ENCODE results near the gene ZDHHC5. TPM values are rescaled to one million over a fixed set of nuclear protein-coding genes. Genes with fewer than 3 reads are reported as not detected.

Gene ZDHHC5
- total RNA-seq, 4 donors from 2014 or later: 28.0 to 49.9 (median 33.4) TPM

GRCh38 chr11:57649826-57650738, 17.8 kb upstream of the ZDHHC5 start, which contains the start of gene YPEL4:
Gene YPEL4, minus strand, starts transcription at chr11:57649912. Its CDS starts 2,805 bp downstream, at chr11:57647107.
- TF ChIP-seq CTCF (IDR thresholded peaks at IDR 0.05; ENCODE audit: low read depth): no peak

DNA sequence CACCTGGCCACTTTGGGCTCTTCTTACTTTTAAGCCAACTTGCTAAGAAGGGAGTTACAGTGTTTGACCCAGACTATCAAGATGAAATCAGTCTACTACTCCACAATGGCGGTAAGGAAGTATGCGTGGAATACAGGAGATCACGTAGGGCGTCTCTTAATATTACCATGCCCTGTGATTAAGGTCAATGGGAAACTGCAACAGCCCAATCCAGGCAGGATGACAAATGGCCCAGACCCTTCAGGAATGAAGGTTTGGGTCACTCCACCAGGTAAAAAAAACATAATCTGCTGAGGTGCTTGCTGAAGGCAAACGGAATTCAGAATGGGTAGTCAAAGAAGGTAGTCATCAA, 17.2 kb upstream of the ZDHHC5 start:
- TF ChIP-seq CTCF (IDR thresholded peaks at IDR 0.05; ENCODE audit: low read depth): no peak

DNA sequence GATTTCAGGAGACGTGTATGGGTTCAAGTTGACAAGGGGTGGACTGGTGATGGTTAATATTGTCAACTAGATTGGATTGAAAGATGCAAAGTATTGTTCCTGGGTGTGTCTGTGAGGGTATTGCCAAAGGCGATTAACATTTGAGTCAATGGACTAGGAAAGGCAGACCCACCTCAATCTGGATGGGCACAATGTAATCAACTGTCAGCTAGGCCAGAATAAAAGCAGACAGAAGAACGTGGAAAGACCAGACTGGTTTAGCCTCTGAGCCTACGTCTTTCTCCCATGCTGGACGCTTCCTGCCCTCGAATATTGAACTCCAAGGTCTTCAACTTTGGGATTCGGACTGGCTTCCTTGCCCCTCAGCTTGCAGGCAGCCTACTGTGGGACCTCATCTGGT, 16.5 kb upstream of the ZDHHC5 start:
- no peak for TF ChIP-seq CTCF (IDR thresholded peaks at IDR 0.05; ENCODE audit: low read depth)

DNA sequence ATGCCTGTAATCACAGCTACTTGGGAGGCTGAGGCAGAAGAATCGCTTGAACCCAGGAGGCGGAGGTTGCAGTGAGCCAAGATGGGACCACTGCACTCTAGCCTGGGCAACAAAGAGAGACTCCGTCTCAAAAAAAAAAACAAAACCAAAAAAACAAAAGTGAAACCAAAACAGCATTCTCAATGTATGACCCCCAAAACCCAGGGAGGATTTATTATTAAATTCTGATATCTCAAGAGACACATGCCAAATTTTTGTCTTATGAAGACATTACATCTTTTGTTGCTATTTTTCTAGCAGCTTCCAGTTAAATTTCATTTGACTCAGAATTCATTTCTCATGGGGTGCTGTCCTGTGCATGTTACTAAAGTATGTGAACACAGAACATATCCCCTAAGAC, 15.3 kb upstream of the ZDHHC5 start:
- TF ChIP-seq CTCF (IDR thresholded peaks at IDR 0.05; ENCODE audit: low read depth): no peak

DNA sequence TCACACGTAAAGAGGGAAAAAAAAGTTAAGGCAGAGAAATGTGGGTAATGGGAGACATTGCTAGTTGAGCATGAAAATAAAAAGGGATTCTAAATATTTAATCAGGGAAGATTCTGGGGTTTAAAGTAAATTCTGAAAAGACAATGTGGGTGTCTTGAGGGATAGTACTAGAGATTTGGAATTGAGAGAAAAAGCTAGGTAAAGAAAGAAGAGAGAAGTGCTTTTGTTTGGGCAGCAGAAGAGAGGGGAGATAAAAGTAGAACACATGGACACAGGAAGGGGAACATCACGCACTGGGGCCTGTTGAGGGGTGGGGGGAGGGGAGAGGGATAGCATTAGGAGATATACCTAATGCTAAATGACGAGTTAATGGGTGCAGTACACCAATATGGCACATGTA, 14.8 kb upstream of the ZDHHC5 start:
- TF ChIP-seq CTCF (IDR thresholded peaks at IDR 0.05; ENCODE audit: low read depth): no peak

- TF ChIP-seq CTCF (IDR thresholded peaks at IDR 0.05; ENCODE audit: low read depth): no peak
These were observed 11.1 kb upstream of the ZDHHC5 start for GRCh38 chr11:57656885-57657193.

DNA sequence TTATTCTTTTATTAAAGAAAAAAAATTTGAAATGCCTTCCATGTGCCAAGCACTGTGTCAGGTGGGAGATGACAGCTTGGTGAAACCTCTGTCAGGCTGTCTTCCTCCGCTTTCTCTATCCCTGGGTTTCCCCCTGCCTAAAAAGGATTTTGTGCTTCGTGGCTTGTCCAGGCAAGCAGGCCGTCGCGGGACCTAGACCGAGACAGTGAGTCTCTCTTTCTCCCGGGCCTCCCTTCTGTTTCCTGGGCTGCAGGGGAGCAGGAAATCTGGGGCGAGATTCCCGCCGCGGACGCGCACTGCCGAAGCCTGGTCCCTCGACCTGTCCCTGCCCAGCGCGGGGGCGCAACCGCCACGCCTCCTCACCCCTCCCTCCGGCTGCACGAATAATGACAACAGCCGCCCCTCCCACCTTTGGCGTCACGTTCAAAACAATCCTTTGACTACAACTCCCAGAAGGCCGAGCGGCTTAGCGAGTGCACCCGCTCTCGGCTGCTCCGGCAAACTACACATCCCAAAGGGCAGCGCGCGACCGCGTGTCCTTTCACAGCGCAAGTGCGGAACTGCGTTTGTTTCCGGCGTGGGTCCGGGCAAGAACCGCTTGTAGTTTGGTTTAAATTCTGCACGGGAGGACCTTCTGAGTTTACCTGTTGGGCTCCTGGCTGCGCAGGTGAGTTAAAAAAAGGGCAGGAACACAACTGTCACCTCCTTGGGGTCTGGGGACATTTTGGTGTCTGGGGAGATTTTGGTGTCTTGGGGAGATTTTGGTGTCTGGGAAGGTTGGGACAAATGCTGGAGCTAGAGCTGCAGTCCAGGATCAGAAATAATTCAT, 10.5 kb upstream of the ZDHHC5 start, which contains the start of gene CLP1:
Gene CLP1 (plus strand): TSS at position 569 of the 829 bp plus-strand sequence. CDS start 1,715 bp downstream, outside the sequence.
- TF ChIP-seq CTCF (IDR thresholded peaks at IDR 0.05; ENCODE audit: low read depth): no peak
